Measurements from ENCODE around the gene ZNF597. TPM values are rescaled to one million over a fixed set of nuclear protein-coding genes. Genes with fewer than 3 reads are reported as not detected.

The ZNF597 gene
- total RNA-seq, 1 experiment from 2014 or later, result not detected

GRCh38 chr16:3485097-3485745, 41.9 kb upstream of the ZNF597 start:
- H3K4me1 ChIP-seq (ENCODE audit: insufficient read depth, low read length), result no peaks in the 10 kb centered on the region
- H3K79me2 ChIP-seq (ENCODE audit: low read length), result no peaks in the 10 kb centered on the region
- intact Hi-C loops (cut with micrococcal nuclease), result no loop called here
- H3K27me3 ChIP-seq (ENCODE audit: low read length), result no peaks in the 10 kb centered on the region
- H3K36me3 ChIP-seq (ENCODE audit: low read depth, low read length), result no peaks in the 10 kb centered on the region
- H2AFZ ChIP-seq (ENCODE audit: low read length), result no peak overlapping the region
- H3F3A ChIP-seq (ENCODE audit: low read length, unreplicated experiment), result no peaks in the 10 kb centered on the region
- TF ChIP-seq EZH2phosphoT487 (IDR thresholded peaks at IDR 0.05; ENCODE audit: borderline replicate concordance, low read length) (no peak), EZH2 (IDR thresholded peaks at IDR 0.05; ENCODE audit: low read length, unreplicated experiment) (no peak), CTCF (conservative IDR thresholded peaks at IDR 0.05; ENCODE audit: low read depth, low read length) (no peak)
- no peaks in the 10 kb centered on the region for H3K9me2 ChIP-seq (replicated peaks; ENCODE audit: low read length)
- ChIA-PET CTCF (no interaction called here), POLR2A (ENCODE audit: unreplicated experiment) (no interaction called here)
- no peaks in the 10 kb centered on the region for H3K9me3 ChIP-seq (ENCODE audit: low read length)
- no peak overlapping the region for H3K4me2 ChIP-seq (ENCODE audit: low read length)
- DNase-seq, result no peak
- H3K4me3 ChIP-seq (ENCODE audit: low read length), result no peak overlapping the region
- H3K27ac ChIP-seq (ENCODE audit: low read length), result no peak overlapping the region
- no peak overlapping the region for H3K9ac ChIP-seq (ENCODE audit: low read length)
- H4K20me1 ChIP-seq (ENCODE audit: low read length), result no peaks in the 10 kb centered on the region
- ATAC-seq, result no peak
- BruUV-seq (replicated peaks), result TSS peak; percentile 11

GRCh38 chr16:3484318-3485096, 41.2 kb upstream of the ZNF597 start:
- no TSS peak for BruUV-seq (replicated peaks)
- no peaks in the 10 kb centered on the region; the same call in 1 of the 2 replicates for H3K36me3 ChIP-seq (ENCODE audit: low read depth, low read length)
- H2AFZ ChIP-seq (ENCODE audit: low read length), result no peak overlapping the region

More at GRCh38 chr16:3484318-3485096, 41.2 kb upstream of the ZNF597 start:
- Histone ChIP-seq H3K4me3 (ENCODE audit: low read length) (no peak overlapping the region), H3K9me3 (ENCODE audit: low read length) (no peaks in the 10 kb centered on the region), H3K27me3 (ENCODE audit: low read length) (no peaks in the 10 kb centered on the region), H3K79me2 (ENCODE audit: low read length) (no peaks in the 10 kb centered on the region), H3F3A (ENCODE audit: low read length, unreplicated experiment) (no peaks in the 10 kb centered on the region), H4K20me1 (ENCODE audit: low read length) (no peaks in the 10 kb centered on the region), H3K4me2 (ENCODE audit: low read length) (no peak overlapping the region), H3K9me2 (replicated peaks; ENCODE audit: low read length) (no peaks in the 10 kb centered on the region), H3K27ac (ENCODE audit: low read length) (no peak overlapping the region), H3K4me1 (ENCODE audit: insufficient read depth, low read length) (no peaks in the 10 kb centered on the region), H3K9ac (ENCODE audit: low read length) (no peak overlapping the region)
- TF ChIP-seq CTCF (conservative IDR thresholded peaks at IDR 0.05; ENCODE audit: low read depth, low read length) (no peak), EZH2 (IDR thresholded peaks at IDR 0.05; ENCODE audit: low read length, unreplicated experiment) (no peak), EZH2phosphoT487 (IDR thresholded peaks at IDR 0.05; ENCODE audit: borderline replicate concordance, low read length) (no peak)
- intact Hi-C loops (cut with micrococcal nuclease), result no loop called here
- POLR2A ChIA-PET (ENCODE audit: unreplicated experiment), result no interaction called here
- CTCF ChIA-PET, result no interaction called here
- DNase-seq (no peak), ATAC-seq (no peak)

Data from PC-3 (cell line).